GM12878 (cell line): ENCODE measurements around the gene FAM118B. TPM values are rescaled to one million over a fixed set of nuclear protein-coding genes. Genes with fewer than 3 reads are reported as not detected.

Source experiments
- BACH1 ChIP-seq: fragments of 450-650 bp; IDR thresholded peaks from 2 replicates; pipeline ENCODE4 v1.6.1; 2017; ENCODE audit warnings: mild to moderate bottlenecking, borderline replicate concordance
- CEBPZ ChIP-seq: fragments of 150-350 bp; IDR thresholded peaks from 2 replicates; pipeline ENCODE4 v1.6.1; 2016; ENCODE audit warnings: low read depth, low read length
- DPF2 ChIP-seq: fragments of 450-650 bp; IDR thresholded peaks from 2 replicates; pipeline ENCODE4 v1.6.1; 2017; ENCODE audit warnings: mild to moderate bottlenecking
- E2F8 ChIP-seq: fragments of 450-650 bp; IDR thresholded peaks from 2 replicates; pipeline ENCODE4 v1.6.1; 2018; ENCODE audit warnings: mild to moderate bottlenecking, low read depth, moderate library complexity; ENCODE audit not compliant: partially characterized antibody
- MTA3 ChIP-seq: IDR thresholded peaks from 2 replicates; pipeline ENCODE4 v1.6.1; 2012; ENCODE audit warnings: low read length, inconsistent platforms, borderline replicate concordance
- POU2F2 ChIP-seq: IDR thresholded peaks from 3 replicates; pipeline ENCODE4 v1.6.1; 2011; ENCODE audit warnings: low read depth, mild to moderate bottlenecking, low read length, borderline replicate concordance
- REST ChIP-seq: IDR thresholded peaks from 2 replicates; pipeline ENCODE4 v1.6.1; 2012; ENCODE audit warnings: mild to moderate bottlenecking, low read depth, low read length
- SMARCA5 ChIP-seq: fragments of 450-650 bp; IDR thresholded peaks from 2 replicates; pipeline ENCODE4 v1.6.1; 2017; ENCODE audit warnings: mild to moderate bottlenecking
- SPI1 ChIP-seq: IDR thresholded peaks from 2 replicates; pipeline ENCODE4 v1.6.1; 2011; ENCODE audit warnings: low read depth, mild to moderate bottlenecking, low read length, moderate library complexity, borderline replicate concordance; ENCODE audit not compliant: insufficient read depth
- STAT1 ChIP-seq: fragments of 450-650 bp; conservative IDR thresholded peaks from 2 replicates; pipeline ENCODE4 v1.6.1; 2014; ENCODE audit warnings: antibody characterized with exemption, mild to moderate bottlenecking
- STAT3 ChIP-seq: IDR thresholded peaks from 2 replicates; pipeline ENCODE4 v1.6.1; 2011; ENCODE audit warnings: low read depth, low read length, improper control_type of control experiment
- TCF3 ChIP-seq: IDR thresholded peaks from 2 replicates; pipeline ENCODE4 v1.6.1; 2012; ENCODE audit warnings: low read depth, mild to moderate bottlenecking, low read length, borderline replicate concordance; ENCODE audit not compliant: insufficient read depth
- ZBED1 ChIP-seq: IDR thresholded peaks from 2 replicates; pipeline ENCODE4 v1.6.1; 2016; ENCODE audit warnings: borderline replicate concordance
- ZBTB11 ChIP-seq: fragments of 450-650 bp; formaldehyde crosslinking; IDR thresholded peaks from 2 replicates; pipeline ENCODE4 v1.5.0; 2022; ENCODE audit warnings: mild to moderate bottlenecking, missing genetic modification characterization
- ZNF207 ChIP-seq: fragments of 450-650 bp; IDR thresholded peaks from 2 replicates; pipeline ENCODE4 v1.6.1; 2014; ENCODE audit warnings: antibody characterized with exemption, mild to moderate bottlenecking, borderline replicate concordance
- ZNF622 ChIP-seq: fragments of 450-650 bp; IDR thresholded peaks from 2 replicates; pipeline ENCODE4 v1.6.1; 2017; ENCODE audit warnings: mild to moderate bottlenecking, inconsistent platforms
- polyA plus RNA-seq, 11 experiments: library from polyadenylated mRNA; depleted of rRNA in 4 of 11; unstranded in 6 of 11; stranded (reverse) in 5 of 11; fragments of >200 nt; fragmentation: Nextera tagmentation in 4 of 11; fragmentation: Illumina TruSeq in 1 of 11; extraction: Ambion mirVana in 4 of 11; extraction: Trizol in 1 of 11; gene quantifications; 1 replicate in 1 of 11; 2 replicates in 10 of 11; pipeline versions ENCODE4 v1.2.1 to v1.2.3, GENCODE V29; 2011 to 2016; ENCODE audit warnings: inconsistent platforms in 2 of 11, missing spikeins in 2 of 11, low read depth in 1 of 11
- total RNA-seq, 4 experiments: library from RNA; depleted of rRNA in 3 of 4; stranded (reverse); fragments of >200 nt in 3 of 4; fragmentation: Illumina TruSeq in 1 of 4; extraction: Trizol in 1 of 4; gene quantifications; 2 replicates each; pipeline versions ENCODE4 v1.2.1 to v1.2.3, GENCODE V29; 2013 to 2021

Gene FAM118B
- total and polyA plus RNA-seq, 10 of the 15 experiments (the other 5 are each of a cell fraction or from before 2014, with no cell fraction given): 12.8 to 29.7 (median 16.5) TPM

GRCh38 chr11:126188332-126189108 lies 23.1 kb upstream of the FAM118B start (continued):
- TF ChIP-seq REST (no peak), BACH1 (no peak), SMARCA5 (peak; percentile 56; the same call in 1 of the 2 replicates), STAT3 (no peak), DPF2 (peak; percentile 75), CEBPZ (no peak), MTA3 (peak; percentile 72; the same call in 1 of the 2 replicates), ZNF622 (no peak), E2F8 (no peak), ZBTB11 (CRISPR knock-in tag) (no peak), ZBED1 (no peak), POU2F2 (peak; percentile 39; the same call in 1 of the 3 replicates), TCF3 (peak; percentile 89), SPI1 (peak; percentile 93), STAT1 (no peak), ZNF207 (no peak)
